ENCODE data around the gene ALDH1A2.

ALDH1A2 gene

GRCh38 chr15:57914350-57915055, 151.0 kb downstream of the ALDH1A2 start:
- Histone ChIP-seq H3K4me3 (ENCODE audit: severe bottlenecking) (no peak overlapping the region), H3K36me3 (ENCODE audit: low read depth) (no peaks in the 10 kb centered on the region), H3K9me3 (ENCODE audit: severe bottlenecking) (no peaks in the 10 kb centered on the region), H3K27ac (ENCODE audit: poor library complexity, severe bottlenecking) (no peak overlapping the region), H3K4me1 (ENCODE audit: insufficient read depth, poor library complexity, severe bottlenecking) (no peaks in the 10 kb centered on the region), H3K27me3 (ENCODE audit: insufficient read depth, poor library complexity, severe bottlenecking) (no peaks in the 10 kb centered on the region)
- ATAC-seq (ENCODE audit: low read depth): no peak
- no peak for TF ChIP-seq CTCF (IDR thresholded peaks at IDR 0.05; ENCODE audit: poor library complexity, severe bottlenecking)
- DNase-seq (ENCODE audit: low spot score): no peak

DNA sequence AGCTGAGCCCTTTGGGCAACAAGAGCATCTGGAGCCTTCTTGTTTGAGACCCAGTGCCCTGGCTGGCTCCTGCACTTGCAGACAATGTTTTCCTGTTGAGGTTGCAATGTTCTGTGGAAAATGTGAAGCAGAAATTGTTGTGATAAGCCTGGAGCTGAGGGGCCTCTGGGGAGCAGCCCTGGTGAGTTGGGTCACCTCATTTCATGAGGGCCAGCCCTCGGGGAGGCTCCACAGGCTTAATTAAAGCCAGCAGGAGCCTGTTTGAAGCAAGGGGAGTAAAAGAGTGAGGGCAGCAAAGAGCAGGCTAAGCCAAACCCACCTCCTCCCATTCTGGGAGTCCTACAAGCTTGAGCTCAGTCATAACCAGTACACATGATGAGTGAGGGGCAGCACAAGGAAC, 154.3 kb downstream of the ALDH1A2 start:
- ATAC-seq (ENCODE audit: low read depth): no peak
- no peak for TF ChIP-seq CTCF (IDR thresholded peaks at IDR 0.05; ENCODE audit: poor library complexity, severe bottlenecking)
- no peak for DNase-seq (ENCODE audit: low spot score)

GRCh38 chr15:57910672-57911071, 154.8 kb downstream of the ALDH1A2 start:
- no peak overlapping the region for H3K4me3 ChIP-seq (ENCODE audit: severe bottlenecking)
- H3K27me3 ChIP-seq (ENCODE audit: insufficient read depth, poor library complexity, severe bottlenecking): no peaks in the 10 kb centered on the region
- no peaks in the 10 kb centered on the region for H3K4me1 ChIP-seq (ENCODE audit: insufficient read depth, poor library complexity, severe bottlenecking)
- H3K36me3 ChIP-seq (ENCODE audit: low read depth): no peaks in the 10 kb centered on the region
- no peak for TF ChIP-seq CTCF (IDR thresholded peaks at IDR 0.05; ENCODE audit: poor library complexity, severe bottlenecking)
- DNase-seq (ENCODE audit: low spot score): no peak
- no peaks in the 10 kb centered on the region for H3K9me3 ChIP-seq (ENCODE audit: severe bottlenecking)
- no peak overlapping the region for H3K27ac ChIP-seq (ENCODE audit: poor library complexity, severe bottlenecking)
- no peak for ATAC-seq (ENCODE audit: low read depth)

More for the DNA sequence above, 154.3 kb downstream of the ALDH1A2 start:
- no peak overlapping the region for H3K27ac ChIP-seq (ENCODE audit: poor library complexity, severe bottlenecking)
- no peaks in the 10 kb centered on the region for H3K27me3 ChIP-seq (ENCODE audit: insufficient read depth, poor library complexity, severe bottlenecking)
- no peaks in the 10 kb centered on the region for H3K36me3 ChIP-seq (ENCODE audit: low read depth)
- no peaks in the 10 kb centered on the region for H3K9me3 ChIP-seq (ENCODE audit: severe bottlenecking)
- H3K4me1 ChIP-seq (ENCODE audit: insufficient read depth, poor library complexity, severe bottlenecking): no peaks in the 10 kb centered on the region
- H3K4me3 ChIP-seq (ENCODE audit: severe bottlenecking): no peak overlapping the region

DNA sequence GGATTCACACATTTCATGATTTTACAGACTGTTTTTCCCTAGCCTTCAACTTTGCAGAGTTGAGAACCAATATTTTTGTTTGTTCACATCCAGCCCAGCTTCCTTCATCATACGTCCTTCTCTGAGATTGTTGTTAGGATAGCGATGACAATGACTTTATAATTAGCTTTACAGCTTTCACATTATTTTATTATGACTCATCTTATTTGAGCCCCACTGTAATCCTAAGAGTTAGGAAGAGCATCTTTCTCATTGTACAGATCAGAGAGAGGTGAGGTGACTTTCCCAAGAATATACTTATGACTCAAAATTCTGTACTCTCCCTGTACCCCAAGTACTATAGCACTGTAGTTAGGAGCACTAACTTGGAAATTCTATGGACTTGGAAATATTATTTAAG, 156.1 kb downstream of the ALDH1A2 start:
- H3K27ac ChIP-seq (ENCODE audit: poor library complexity, severe bottlenecking): no peak overlapping the region
- H3K9me3 ChIP-seq (ENCODE audit: severe bottlenecking): no peaks in the 10 kb centered on the region
- H3K4me1 ChIP-seq (ENCODE audit: insufficient read depth, poor library complexity, severe bottlenecking): no peaks in the 10 kb centered on the region
- ATAC-seq (ENCODE audit: low read depth): no peak
- TF ChIP-seq CTCF (IDR thresholded peaks at IDR 0.05; ENCODE audit: poor library complexity, severe bottlenecking): no peak
- no peaks in the 10 kb centered on the region for H3K27me3 ChIP-seq (ENCODE audit: insufficient read depth, poor library complexity, severe bottlenecking)
- H3K36me3 ChIP-seq (ENCODE audit: low read depth): no peaks in the 10 kb centered on the region
- DNase-seq (ENCODE audit: low spot score): no peak
- H3K4me3 ChIP-seq (ENCODE audit: severe bottlenecking): no peak overlapping the region

DNA sequence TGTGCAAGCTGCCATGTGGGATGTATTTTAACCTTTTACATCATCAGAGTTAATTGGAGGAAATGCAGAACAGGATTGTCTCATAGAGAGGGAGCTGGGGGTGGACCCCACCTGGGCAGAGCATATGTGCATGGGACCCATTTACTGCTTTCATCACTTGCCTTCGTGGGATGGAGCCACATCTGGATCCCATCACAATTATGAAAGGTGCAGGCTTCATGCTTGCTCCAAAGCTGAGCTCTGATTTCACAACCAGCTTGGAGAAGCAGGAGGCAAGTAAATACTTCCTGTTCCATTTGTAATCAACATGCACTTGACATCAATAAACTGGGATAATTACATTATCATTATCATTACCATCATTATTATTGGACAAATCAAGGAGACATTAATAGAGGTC, 161.9 kb downstream of the ALDH1A2 start:
- no peak for DNase-seq (ENCODE audit: low spot score)
- H3K9me3 ChIP-seq (ENCODE audit: severe bottlenecking): no peaks in the 10 kb centered on the region
- no peak overlapping the region for H3K27ac ChIP-seq (ENCODE audit: poor library complexity, severe bottlenecking)
- no peaks in the 10 kb centered on the region for H3K36me3 ChIP-seq (ENCODE audit: low read depth)
- ATAC-seq (ENCODE audit: low read depth): no peak
- no peaks in the 10 kb centered on the region for H3K27me3 ChIP-seq (ENCODE audit: insufficient read depth, poor library complexity, severe bottlenecking)
- no peak for TF ChIP-seq CTCF (IDR thresholded peaks at IDR 0.05; ENCODE audit: poor library complexity, severe bottlenecking)
- no peak overlapping the region for H3K4me3 ChIP-seq (ENCODE audit: severe bottlenecking)
- peaks cover 6% of the 10 kb centered on the region for H3K4me1 ChIP-seq (ENCODE audit: insufficient read depth, poor library complexity, severe bottlenecking)
